BLaER1 (cell line): ENCODE measurements around the gene MED13L.
"Not testable (repeated sequence)": the region's sequence is repeated elsewhere in the genome, so short reads cannot be mapped to it uniquely, and the experiment has no call there.

ENCODE experiments used
- H3K27ac ChIP-seq: shearing (Covaris generic); formaldehyde crosslinking; 2 replicates; pipeline ENCODE4 v1.8.1; 2022
- H3K27me3 ChIP-seq: shearing (Covaris generic); formaldehyde crosslinking; 2 replicates; pipeline ENCODE4 v1.8.1; 2022
- H3K36me3 ChIP-seq: shearing (Covaris generic); formaldehyde crosslinking; 2 replicates; pipeline ENCODE4 v1.8.1; 2022
- H3K4me1 ChIP-seq: shearing (Covaris generic); formaldehyde crosslinking; 2 replicates; pipeline ENCODE4 v1.8.1; 2022
- H3K4me2 ChIP-seq: shearing (Covaris generic); formaldehyde crosslinking; 2 replicates; pipeline ENCODE4 v1.8.1; 2022
- H3K4me3 ChIP-seq: shearing (Covaris generic); formaldehyde crosslinking; 2 replicates; pipeline ENCODE4 v1.8.1; 2022
- H3K9ac ChIP-seq: shearing (Covaris generic); formaldehyde crosslinking; 2 replicates; pipeline ENCODE4 v1.8.1; 2022
- H3K9me3 ChIP-seq: shearing (Covaris generic); formaldehyde crosslinking; 2 replicates; pipeline ENCODE4 v1.8.1; 2022
- H4K20me1 ChIP-seq: shearing (Covaris generic); formaldehyde crosslinking; 2 replicates; pipeline ENCODE4 v1.8.1; 2022
- Cebpa-rat ChIP-seq: shearing (Covaris generic); IDR thresholded peaks from 2 replicates; pipeline ENCODE4 v1.8.1; 2022

The MED13L gene

DNA sequence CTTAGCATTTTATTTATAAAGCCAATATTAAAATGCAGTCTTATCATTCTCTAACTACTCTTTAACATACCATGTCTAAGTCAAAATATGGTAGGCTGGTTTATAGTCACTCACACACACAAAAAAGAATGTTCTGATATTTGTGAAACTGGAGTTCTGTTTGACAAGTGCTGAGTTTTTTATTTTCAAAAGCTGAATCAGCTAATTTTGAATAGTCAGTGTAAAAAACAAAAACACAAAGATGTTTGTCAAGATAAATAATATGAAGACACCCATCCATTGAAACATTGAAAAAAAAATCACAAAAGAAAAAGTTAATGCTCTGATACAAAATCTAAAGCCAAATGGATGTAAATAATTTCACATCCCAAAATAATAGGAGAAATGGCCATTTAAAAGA lies 231.5 kb downstream of the MED13L start:
- Histone ChIP-seq H3K9ac (no peak overlapping the region), H4K20me1 (peaks cover 90% of the 10 kb centered on the region), H3K4me2 (no peak overlapping the region), H3K9me3 (peaks cover 5% of the 10 kb centered on the region; the same call in 1 of the 2 replicates), H3K27ac (no peak overlapping the region), H3K36me3 (peaks cover 21% of the 10 kb centered on the region), H3K27me3 (no peaks in the 10 kb centered on the region), H3K4me1 (peaks cover 38% of the 10 kb centered on the region), H3K4me3 (no peak overlapping the region)
- TF ChIP-seq Cebpa-rat, result no peak

DNA sequence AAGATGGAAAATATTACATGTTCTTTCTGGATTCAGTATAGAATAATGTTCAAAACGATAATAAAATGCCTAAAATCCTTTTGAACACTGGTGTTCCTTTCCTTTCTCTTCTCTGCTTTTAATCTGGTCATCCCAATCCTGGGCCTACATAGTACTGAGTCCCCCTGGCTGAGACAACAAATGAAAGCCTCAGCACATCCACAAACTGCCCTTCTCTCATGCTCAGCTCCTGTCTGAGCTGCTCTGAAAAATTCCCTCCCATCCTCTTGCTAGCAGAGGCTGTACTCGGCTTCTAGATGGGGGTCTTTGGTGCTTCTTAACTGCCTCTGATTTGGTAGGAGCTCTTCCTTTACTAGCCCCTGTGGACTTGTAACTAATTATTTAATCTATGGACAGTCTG lies 232.3 kb downstream of the MED13L start:
- Histone ChIP-seq H3K9ac (no peak overlapping the region), H3K4me2 (no peak overlapping the region), H3K36me3 (peaks cover 25% of the 10 kb centered on the region), H3K27ac (no peak overlapping the region), H4K20me1 (peaks cover 87% of the 10 kb centered on the region), H3K4me1 (peaks cover 29% of the 10 kb centered on the region), H3K4me3 (no peak overlapping the region), H3K27me3 (no peaks in the 10 kb centered on the region), H3K9me3 (peaks cover 5% of the 10 kb centered on the region; the same call in 1 of the 2 replicates)
- TF ChIP-seq Cebpa-rat, result no peak

DNA sequence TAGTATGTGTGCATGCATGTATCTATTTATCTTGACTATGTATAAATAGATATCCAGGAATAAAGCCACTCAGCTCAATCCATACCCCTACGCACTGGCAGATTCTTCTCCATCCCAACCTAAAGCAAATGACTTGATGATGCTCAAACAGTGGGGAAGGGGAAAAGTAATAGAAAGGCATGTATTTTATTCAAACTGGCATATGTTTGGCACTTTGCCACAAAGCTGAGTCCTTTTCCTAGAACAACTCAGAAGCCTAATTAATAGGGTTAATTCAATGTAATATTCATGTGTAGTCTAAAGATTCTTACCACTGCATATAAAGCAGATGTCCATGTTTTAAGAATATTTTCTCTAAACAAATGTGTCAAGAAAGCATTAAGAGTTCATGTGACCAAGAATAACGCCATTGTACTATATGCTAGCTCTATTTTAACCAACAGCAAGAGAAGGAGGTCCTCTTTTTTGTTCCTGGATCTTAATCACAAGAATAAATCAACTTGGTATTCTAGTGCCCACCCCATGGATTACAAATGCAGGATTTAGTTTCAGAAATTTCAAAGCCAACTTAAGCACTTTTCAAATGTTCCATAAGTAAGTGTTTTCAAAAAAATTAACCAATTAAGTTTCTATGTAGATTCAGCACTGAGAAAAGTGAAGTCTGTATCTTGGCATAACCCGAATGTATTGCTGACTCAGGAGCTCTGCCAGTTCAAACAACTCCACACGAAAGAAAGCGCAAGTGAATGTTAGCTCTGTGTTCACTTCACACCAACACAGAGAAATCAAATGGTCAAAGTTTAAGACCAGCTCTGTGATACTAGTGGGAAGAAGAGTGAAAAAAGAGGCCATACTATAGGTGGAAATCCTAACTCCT lies 233.6 kb downstream of the MED13L start:
- Histone ChIP-seq H3K36me3 (peaks cover 25% of the 10 kb centered on the region), H3K4me1 (peaks cover 16% of the 10 kb centered on the region), H3K4me3 (no peak overlapping the region), H3K9ac (no peak overlapping the region), H3K27me3 (no peaks in the 10 kb centered on the region), H3K4me2 (no peak overlapping the region), H4K20me1 (peaks cover 85% of the 10 kb centered on the region), H3K27ac (no peak overlapping the region), H3K9me3 (peaks cover 5% of the 10 kb centered on the region; the same call in 1 of the 2 replicates)
- TF ChIP-seq Cebpa-rat, result no peak

DNA sequence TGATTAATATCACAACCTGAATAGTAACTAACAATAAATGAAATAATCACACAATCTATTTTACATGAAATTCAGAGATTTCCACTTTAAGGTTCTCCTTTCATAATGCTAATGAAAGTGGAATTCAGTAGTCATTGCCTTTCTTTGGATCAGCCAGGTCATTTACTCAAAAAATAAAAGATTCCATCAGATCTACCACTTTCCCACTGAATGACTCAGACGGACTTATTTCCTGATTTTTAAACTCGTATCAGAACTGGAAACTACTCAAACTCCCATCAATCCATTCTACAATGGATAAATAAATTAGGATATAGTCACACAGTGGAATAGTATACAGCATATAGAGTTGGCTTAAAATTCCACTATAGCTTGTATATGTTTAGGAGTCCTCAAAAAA lies 237.1 kb downstream of the MED13L start:
- Histone ChIP-seq H3K27me3 (no peaks in the 10 kb centered on the region), H3K27ac (no peak overlapping the region)
- no peak for TF ChIP-seq Cebpa-rat

DNA sequence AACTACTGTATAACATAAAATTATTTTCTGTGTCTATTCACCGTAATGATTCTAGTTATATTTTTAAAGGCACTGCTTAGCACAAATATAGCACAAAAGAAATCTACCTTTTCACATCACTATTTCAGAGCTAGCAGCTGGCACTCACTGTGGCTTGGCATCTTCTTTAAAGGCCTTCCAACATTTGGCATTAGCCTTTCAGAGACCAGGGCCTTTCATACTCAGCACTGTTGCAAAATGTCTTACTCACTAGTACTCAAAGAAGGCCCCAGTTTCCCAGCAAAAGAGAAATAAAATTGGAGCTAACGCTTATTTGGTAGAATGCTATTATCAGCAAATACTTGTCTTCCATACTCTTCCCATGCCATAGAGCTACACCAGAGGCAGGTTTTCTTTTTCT lies 238.4 kb downstream of the MED13L start:
- Histone ChIP-seq H3K4me1 (peaks cover 7% of the 10 kb centered on the region), H3K4me2 (no peak overlapping the region), H3K27ac (no peak overlapping the region), H3K4me3 (no peak overlapping the region), H3K27me3 (no peaks in the 10 kb centered on the region), H4K20me1 (peaks cover 94% of the 10 kb centered on the region), H3K36me3 (peaks cover 27% of the 10 kb centered on the region), H3K9ac (no peak overlapping the region), H3K9me3 (peaks cover 5% of the 10 kb centered on the region; the same call in 1 of the 2 replicates)
- no peak for TF ChIP-seq Cebpa-rat

More for the DNA sequence above, 237.1 kb downstream of the MED13L start:
- Histone ChIP-seq H3K36me3 (peaks cover 25% of the 10 kb centered on the region), H4K20me1 (peaks cover 94% of the 10 kb centered on the region), H3K9ac (no peak overlapping the region), H3K4me2 (no peak overlapping the region), H3K4me3 (no peak overlapping the region), H3K4me1 (no peaks in the 10 kb centered on the region), H3K9me3 (peaks cover 5% of the 10 kb centered on the region; the same call in 1 of the 2 replicates)

DNA sequence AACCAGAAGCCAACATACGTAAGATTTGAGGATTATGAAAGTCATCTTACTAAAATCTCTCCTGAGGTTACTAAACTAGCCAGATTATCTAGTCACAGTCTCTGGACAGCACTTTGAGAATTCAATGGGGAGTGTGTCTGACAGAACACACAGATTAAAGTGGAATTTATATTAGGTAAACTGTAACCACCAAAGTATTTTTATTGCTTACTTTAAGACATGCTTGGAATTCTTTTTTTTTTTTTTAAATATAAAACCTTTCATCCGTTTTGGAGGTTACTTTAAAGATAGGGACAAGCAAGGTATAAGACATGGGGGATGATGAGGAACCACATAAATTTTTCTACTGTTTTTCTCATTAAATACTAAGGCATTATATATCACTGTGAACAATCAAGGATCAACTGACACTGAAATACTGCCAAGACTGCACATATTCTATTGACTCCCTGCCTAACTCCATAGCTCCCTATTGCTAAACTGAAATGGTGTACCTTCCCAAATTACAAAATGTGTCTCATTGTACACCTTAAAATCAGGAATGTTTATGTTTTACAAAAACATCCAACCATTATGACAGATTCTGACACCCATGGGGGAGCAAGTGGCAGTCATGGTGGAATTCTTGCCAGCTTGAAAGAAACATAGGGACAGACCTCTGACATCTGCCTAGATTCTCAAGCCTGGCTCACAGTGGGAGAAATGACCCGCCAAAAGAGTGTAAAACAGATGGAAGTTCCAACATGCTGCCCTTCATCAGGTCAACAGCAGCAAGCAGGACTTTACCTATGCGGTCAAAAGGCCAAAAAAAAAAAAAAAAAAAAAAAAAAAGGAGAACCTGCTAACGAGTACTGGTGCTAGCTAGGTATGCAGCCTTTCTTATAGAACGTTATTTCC lies 239.3 kb downstream of the MED13L start:
- H3K27me3 ChIP-seq, result no peaks in the 10 kb centered on the region
- no peak overlapping the region for H3K4me2 ChIP-seq
- peaks cover 32% of the 10 kb centered on the region for H3K36me3 ChIP-seq
- peaks cover 7% of the 10 kb centered on the region for H3K4me1 ChIP-seq
- H3K9ac ChIP-seq, result no peak overlapping the region
- no peak overlapping the region for H3K4me3 ChIP-seq
- no peak for TF ChIP-seq Cebpa-rat
- H3K27ac ChIP-seq, result no peak overlapping the region
- H3K9me3 ChIP-seq, result peaks cover 5% of the 10 kb centered on the region; the same call in 1 of the 2 replicates
- peaks cover 91% of the 10 kb centered on the region for H4K20me1 ChIP-seq

DNA sequence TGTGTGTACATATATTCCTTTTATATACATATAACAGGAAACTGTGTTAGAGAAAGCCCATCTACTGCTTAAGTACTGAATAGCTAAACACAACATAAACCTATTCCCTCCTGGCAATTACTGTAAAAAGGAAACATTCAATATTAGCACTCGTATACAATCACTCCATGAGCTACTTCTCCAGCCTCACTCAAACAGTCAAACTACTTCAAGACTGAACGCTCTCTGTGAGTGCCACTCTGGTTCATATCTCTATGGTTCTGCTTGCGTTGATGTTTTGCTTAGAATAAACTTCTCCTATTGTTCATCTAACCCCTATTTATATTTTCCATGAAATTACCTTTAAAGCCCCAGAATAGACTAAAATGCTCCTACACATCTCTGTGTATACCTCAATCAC lies 243.7 kb downstream of the MED13L start:
- no peak for TF ChIP-seq Cebpa-rat
- peaks cover 18% of the 10 kb centered on the region for H3K36me3 ChIP-seq
- H3K4me3 ChIP-seq, result no peak overlapping the region
- peaks cover 74% of the 10 kb centered on the region for H4K20me1 ChIP-seq
- H3K27ac ChIP-seq, result no peak overlapping the region
- no peaks in the 10 kb centered on the region for H3K27me3 ChIP-seq
- H3K9ac ChIP-seq, result no peak overlapping the region
- no peak overlapping the region for H3K4me2 ChIP-seq
- H3K9me3 ChIP-seq, result peaks cover 12% of the 10 kb centered on the region
- peaks cover 7% of the 10 kb centered on the region for H3K4me1 ChIP-seq

DNA sequence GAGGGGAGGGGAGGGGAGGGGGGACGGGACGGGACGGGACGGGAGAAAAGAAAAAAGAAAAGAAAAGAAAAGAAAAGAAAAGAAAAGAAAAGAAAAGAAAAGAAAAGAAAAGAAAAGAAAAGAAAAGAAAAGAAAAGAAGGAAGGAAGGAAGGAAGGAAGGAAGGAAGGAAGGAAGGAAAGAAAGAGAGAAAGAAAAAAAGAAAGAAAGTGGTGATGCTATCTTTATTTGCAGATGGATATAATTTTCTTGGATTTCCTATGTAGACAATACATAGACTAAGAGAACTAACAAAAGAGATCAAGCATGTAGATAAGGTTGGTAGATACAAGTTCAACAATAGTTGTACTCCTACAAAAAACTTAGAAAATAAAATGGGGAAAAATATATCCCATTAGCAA lies 245.9 kb downstream of the MED13L start:
- peaks cover 12% of the 10 kb centered on the region for H3K9me3 ChIP-seq
- H3K27me3 ChIP-seq, H3K27ac ChIP-seq, H3K4me1 ChIP-seq, H3K9ac ChIP-seq, H3K4me2 ChIP-seq, H3K4me3 ChIP-seq: not testable (repeated sequence)
- peaks cover 74% of the 10 kb centered on the region for H4K20me1 ChIP-seq
- H3K36me3 ChIP-seq, result peaks cover 18% of the 10 kb centered on the region

DNA sequence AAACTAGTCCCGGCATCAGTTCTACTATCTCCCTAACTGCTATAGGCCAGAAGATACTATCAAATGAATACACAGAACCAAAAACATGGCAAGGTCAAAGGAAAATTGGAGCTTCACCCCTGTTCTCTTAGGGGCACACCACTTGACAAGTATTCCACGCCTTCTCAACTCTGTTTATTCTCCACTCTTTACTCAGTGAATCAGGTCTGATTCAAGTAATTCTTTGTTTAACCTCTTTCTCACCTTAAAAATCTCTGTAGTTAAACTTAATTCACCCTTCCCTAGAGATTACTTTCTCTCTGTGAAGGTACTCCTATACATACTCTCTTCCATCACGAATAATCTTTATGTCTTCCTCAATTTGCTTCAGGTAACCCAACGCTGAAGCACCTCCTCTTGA lies 248.9 kb downstream of the MED13L start:
- TF ChIP-seq Cebpa-rat, result no peak
- H3K4me2 ChIP-seq, result no peak overlapping the region
- peaks cover 70% of the 10 kb centered on the region for H4K20me1 ChIP-seq
- no peak overlapping the region for H3K9ac ChIP-seq
- H3K9me3 ChIP-seq, result peaks cover 12% of the 10 kb centered on the region
- no peak overlapping the region for H3K4me3 ChIP-seq
- no peaks in the 10 kb centered on the region for H3K27me3 ChIP-seq
- H3K36me3 ChIP-seq, result 0 out of 2 replicates have a peak, but pooled peaks cover 5% of the 10 kb centered on the region
- no peaks in the 10 kb centered on the region for H3K4me1 ChIP-seq
- no peak overlapping the region for H3K27ac ChIP-seq

DNA sequence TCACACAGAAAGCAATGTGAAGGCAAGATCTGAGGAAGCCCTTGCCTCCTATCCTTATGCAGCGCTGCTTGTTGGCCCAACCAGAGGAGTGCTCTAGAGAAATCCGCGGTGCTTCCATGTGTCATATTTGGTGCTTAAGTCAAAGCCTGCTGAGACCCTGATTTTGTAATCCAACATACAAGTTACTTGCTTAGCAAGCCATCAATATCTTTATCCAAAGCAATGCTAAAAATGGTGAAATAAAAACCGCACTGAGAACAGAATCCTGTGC lies 250.0 kb downstream of the MED13L start:
- TF ChIP-seq Cebpa-rat, result no peak
- peaks cover 79% of the 10 kb centered on the region for H4K20me1 ChIP-seq
- no peak overlapping the region for H3K4me3 ChIP-seq

More for the DNA sequence above, 250.0 kb downstream of the MED13L start:
- Histone ChIP-seq H3K27me3 (no peaks in the 10 kb centered on the region), H3K4me2 (no peak overlapping the region), H3K9me3 (peaks cover 8% of the 10 kb centered on the region), H3K9ac (no peak overlapping the region), H3K36me3 (peaks cover 10% of the 10 kb centered on the region), H3K27ac (no peak overlapping the region), H3K4me1 (no peaks in the 10 kb centered on the region)
